HG02973 (cell line): Measurements from ENCODE around the gene TMEM179B.
A peak's percentile ranks its signal among the peaks of the same experiment; 100 is the strongest.
"Not testable (repeated sequence)": the region's sequence is repeated elsewhere in the genome, so short reads cannot be mapped to it uniquely, and the experiment has no call there.

Experiments
- ATAC-seq: cut with Tn5 transposase; IDR thresholded peaks from one replicate; pipeline ENCODE4 v1.9.1; 2021; ENCODE audit warnings: moderate library complexity; ENCODE audit not compliant: unreplicated experiment

Gene TMEM179B

GRCh38 chr11:62787005-62787759 is at the start of gene TMEM179B:
Gene TMEM179B, plus strand, starts transcription at chr11:62787402. Its CDS starts 30 bp downstream, at chr11:62787432.
- peak; percentile 45 for ATAC-seq

GRCh38 chr11:62747475-62748160 is 39.6 kb upstream of the TMEM179B start:
- no peak for ATAC-seq

GRCh38 chr11:62749931-62750330 is 37.3 kb upstream of the TMEM179B start:
- not testable (repeated sequence) for ATAC-seq

GRCh38 chr11:62752177-62752785 is 34.9 kb upstream of the TMEM179B start:
- ATAC-seq: no peak

- ATAC-seq: no peak
Observed at GRCh38 chr11:62752994-62753735, 34.0 kb upstream of the TMEM179B start.

GRCh38 chr11:62753736-62754603 is 33.2 kb upstream of the TMEM179B start, which contains the start of gene ZBTB3:
Gene ZBTB3, minus strand, starts transcription at chr11:62754160. Its CDS starts 496 bp downstream, at chr11:62753664.
- peak; percentile 88 for ATAC-seq

- no peak for ATAC-seq
Observed at GRCh38 chr11:62755086-62755615, 32.1 kb upstream of the TMEM179B start.

- no peak for ATAC-seq
Observed at GRCh38 chr11:62757846-62758788, 29.1 kb upstream of the TMEM179B start.

- ATAC-seq: not testable (repeated sequence)
Observed at GRCh38 chr11:62760867-62761227, 26.4 kb upstream of the TMEM179B start.

- no peak for ATAC-seq
Observed at GRCh38 chr11:62770778-62771143, 16.4 kb upstream of the TMEM179B start.

GRCh38 chr11:62771144-62772021 is 15.8 kb upstream of the TMEM179B start, which contains the start of gene TAF6L:
Gene TAF6L, plus strand, starts transcription at chr11:62771396. Its CDS starts 4,388 bp downstream, at chr11:62775784.
- ATAC-seq: peak; percentile 62

GRCh38 chr11:62774407-62774806 is 12.8 kb upstream of the TMEM179B start:
- ATAC-seq: no peak

- no peak for ATAC-seq
Observed at GRCh38 chr11:62775646-62776045, 11.6 kb upstream of the TMEM179B start.

GRCh38 chr11:62777389-62777788 is 9.8 kb upstream of the TMEM179B start:
- no peak for ATAC-seq

GRCh38 chr11:62778441-62778840 is 8.8 kb upstream of the TMEM179B start:
- no peak for ATAC-seq

- ATAC-seq: no peak
Observed at GRCh38 chr11:62782753-62783152, 4.4 kb upstream of the TMEM179B start.

GRCh38 chr11:62786318-62787004 is 741 bp upstream of the TMEM179B start:
- ATAC-seq: peak; percentile 64
